ENCODE data around the gene FAM168A.

- TF ChIP-seq POLR2A (IDR thresholded peaks at IDR 0.05), result no peak
- no peak for TF ChIP-seq CTCF (IDR thresholded peaks at IDR 0.05)
These were observed 59.5 kb downstream of the FAM168A start for GRCh38 chr11:73538381-73538872.

All from lower leg skin (tissue), 3 donors.